ACC112 (cell line): ENCODE results near the gene NUF2.
"Not testable (repeated sequence)": the region's sequence is repeated elsewhere in the genome, so short reads cannot be mapped to it uniquely, and the experiment has no call there.

Experiments used
- H2AFZ ChIP-seq: fragments of 200-600 bp; sonication (generic); one replicate; pipeline ENCODE4 v1.6.0; 2017; ENCODE audit warnings: antibody characterized with exemption, low read length; ENCODE audit not compliant: unreplicated experiment
- H3K27ac ChIP-seq: fragments of 200-600 bp; sonication (generic); 2 replicates; pipeline ENCODE4 v1.5.1; 2014; ENCODE audit warnings: low read depth, mild to moderate bottlenecking, antibody characterized with exemption, low read length, moderate library complexity
- H3K27me3 ChIP-seq: fragments of 200-600 bp; sonication (generic); 2 replicates; pipeline ENCODE4 v1.6.1; 2014; ENCODE audit warnings: mild to moderate bottlenecking, antibody characterized with exemption, low read length, moderate library complexity, mixed read lengths; ENCODE audit not compliant: insufficient read depth
- H3K36me3 ChIP-seq: fragments of 200-600 bp; sonication (generic); 2 replicates; pipeline ENCODE4 v1.6.1; 2016; ENCODE audit warnings: mild to moderate bottlenecking, antibody characterized with exemption, low read length, moderate library complexity, mixed read lengths; ENCODE audit not compliant: insufficient read depth
- H3K4me1 ChIP-seq: fragments of 200-600 bp; sonication (generic); one replicate; pipeline ENCODE4 v1.6.1; 2016; ENCODE audit warnings: low read length, mixed read lengths; ENCODE audit not compliant: insufficient read depth, unreplicated experiment, control insufficient read depth
- H3K4me3 ChIP-seq: fragments of 200-600 bp; sonication (generic); 2 replicates; pipeline ENCODE4 v1.5.1; 2014; ENCODE audit warnings: mild to moderate bottlenecking, low read depth, low read length
- H3K79me2 ChIP-seq: fragments of 200-600 bp; sonication (generic); one replicate; pipeline ENCODE4 v1.6.0; 2016; ENCODE audit warnings: low read length; ENCODE audit not compliant: control insufficient read depth, unreplicated experiment, insufficient read depth

Gene NUF2

GRCh38 chr1:163296504-163297263, 25.1 kb upstream of the NUF2 start:
- Histone ChIP-seq H2AFZ (no peak overlapping the region), H3K27me3 (no peaks in the 10 kb centered on the region), H3K36me3 (no peaks in the 10 kb centered on the region; the same call in 1 of the 2 replicates), H3K27ac (no peak overlapping the region), H3K79me2 (no peaks in the 10 kb centered on the region), H3K4me3 (no peak overlapping the region), H3K4me1 (no peaks in the 10 kb centered on the region)

GRCh38 chr1:163298365-163298764, 23.4 kb upstream of the NUF2 start:
- H3K27ac ChIP-seq = no peak overlapping the region
- no peaks in the 10 kb centered on the region for H3K27me3 ChIP-seq

GRCh38 chr1:163300568-163300967, 21.2 kb upstream of the NUF2 start:
- Histone ChIP-seq H3K79me2 (no peaks in the 10 kb centered on the region), H3K4me1 (no peaks in the 10 kb centered on the region), H3K27ac (no peak overlapping the region), H3K4me3 (no peak overlapping the region), H3K27me3 (no peaks in the 10 kb centered on the region), H2AFZ (no peak overlapping the region), H3K36me3 (peaks cover 4% of the 10 kb centered on the region)

More at GRCh38 chr1:163298365-163298764, 23.4 kb upstream of the NUF2 start:
- H3K4me3 ChIP-seq = no peak overlapping the region
- no peaks in the 10 kb centered on the region for H3K4me1 ChIP-seq
- no peaks in the 10 kb centered on the region for H3K79me2 ChIP-seq
- H3K36me3 ChIP-seq = peaks cover 4% of the 10 kb centered on the region
- H2AFZ ChIP-seq = no peak overlapping the region

- Histone ChIP-seq H3K4me1 (peaks cover 15% of the 10 kb centered on the region), H2AFZ (no peak overlapping the region), H3K36me3 (peaks cover 4% of the 10 kb centered on the region; the same call in 1 of the 2 replicates), H3K27ac (no peak overlapping the region), H3K79me2 (no peaks in the 10 kb centered on the region), H3K27me3 (no peaks in the 10 kb centered on the region), H3K4me3 (no peak overlapping the region)
Observed at GRCh38 chr1:163303561-163303960, 18.2 kb upstream of the NUF2 start.

GRCh38 chr1:163305441-163305840, 16.3 kb upstream of the NUF2 start:
- peaks cover 10% of the 10 kb centered on the region; the same call in 1 of the 2 replicates for H3K36me3 ChIP-seq
- H3K27me3 ChIP-seq = no peaks in the 10 kb centered on the region
- H3K79me2 ChIP-seq = no peaks in the 10 kb centered on the region
- H2AFZ ChIP-seq = no peak overlapping the region
- H3K27ac ChIP-seq = no peak overlapping the region
- no peak overlapping the region for H3K4me3 ChIP-seq
- H3K4me1 ChIP-seq = peaks cover 18% of the 10 kb centered on the region

- peaks cover 7% of the 10 kb centered on the region; the same call in 1 of the 2 replicates for H3K36me3 ChIP-seq
- no peaks in the 10 kb centered on the region for H3K79me2 ChIP-seq
- H3K4me1 ChIP-seq = peaks cover 18% of the 10 kb centered on the region
- H3K4me3 ChIP-seq = peak overlapping the region; percentile 26; the same call in 1 of the 2 replicates
- H3K27ac ChIP-seq = peak overlapping the region; percentile 73
- H2AFZ ChIP-seq = no peak overlapping the region
- H3K27me3 ChIP-seq = no peaks in the 10 kb centered on the region
Observed at GRCh38 chr1:163307479-163308171, 14.1 kb upstream of the NUF2 start.

- H3K27ac ChIP-seq = no peak overlapping the region
- H3K36me3 ChIP-seq = 0 out of 2 replicates have a peak, but pooled peaks cover 6% of the 10 kb centered on the region
- H2AFZ ChIP-seq = no peak overlapping the region
- no peaks in the 10 kb centered on the region for H3K27me3 ChIP-seq
- no peak overlapping the region for H3K4me3 ChIP-seq
- no peaks in the 10 kb centered on the region for H3K79me2 ChIP-seq
- H3K4me1 ChIP-seq = peaks cover 18% of the 10 kb centered on the region
Observed at GRCh38 chr1:163308811-163309210, 12.9 kb upstream of the NUF2 start.

- Histone ChIP-seq H3K27ac (no peak overlapping the region), H3K4me1 (peaks cover 9% of the 10 kb centered on the region), H2AFZ (no peak overlapping the region), H3K36me3 (0 out of 2 replicates have a peak, but pooled peaks cover 4% of the 10 kb centered on the region), H3K79me2 (peaks cover 7% of the 10 kb centered on the region), H3K27me3 (no peaks in the 10 kb centered on the region), H3K4me3 (no peak overlapping the region)
Observed at GRCh38 chr1:163315773-163316374, 5.9 kb upstream of the NUF2 start.

- Histone ChIP-seq H3K36me3 (peaks cover 4% of the 10 kb centered on the region; the same call in 1 of the 2 replicates), H3K4me1 (peaks cover 24% of the 10 kb centered on the region), H3K27me3 (no peaks in the 10 kb centered on the region), H3K79me2 (peaks cover 52% of the 10 kb centered on the region), H3K27ac (peak overlapping the region; percentile 76), H3K4me3 (peak overlapping the region; percentile 100), H2AFZ (peak overlapping the region; percentile 97)
Observed at GRCh38 chr1:163320891-163321290, 863 bp upstream of the NUF2 start.

- H3K27me3 ChIP-seq, H3K27ac ChIP-seq: not testable (repeated sequence)
- peak overlapping the region; percentile 73 for H2AFZ ChIP-seq
- H3K36me3 ChIP-seq = peaks cover 14% of the 10 kb centered on the region
- H3K4me3 ChIP-seq = peak overlapping the region; percentile 100
- H3K79me2 ChIP-seq = peaks cover 58% of the 10 kb centered on the region
- peaks cover 24% of the 10 kb centered on the region for H3K4me1 ChIP-seq
Observed at GRCh38 chr1:163323339-163323738, 1.6 kb downstream of the NUF2 start.
